ENCODE data around the gene LSM2. TPM values are rescaled to one million over a fixed set of nuclear protein-coding genes. Genes with fewer than 3 reads are reported as not detected.
A peak's percentile ranks its signal among the peaks of the same experiment; 100 is the strongest.
"Not testable (repeated sequence)": the region's sequence is repeated elsewhere in the genome, so short reads cannot be mapped to it uniquely, and the experiment has no call there.

LSM2 gene
- total RNA-seq, 2 experiments from 2014 or later = 12.6 to 13.7 TPM

DNA sequence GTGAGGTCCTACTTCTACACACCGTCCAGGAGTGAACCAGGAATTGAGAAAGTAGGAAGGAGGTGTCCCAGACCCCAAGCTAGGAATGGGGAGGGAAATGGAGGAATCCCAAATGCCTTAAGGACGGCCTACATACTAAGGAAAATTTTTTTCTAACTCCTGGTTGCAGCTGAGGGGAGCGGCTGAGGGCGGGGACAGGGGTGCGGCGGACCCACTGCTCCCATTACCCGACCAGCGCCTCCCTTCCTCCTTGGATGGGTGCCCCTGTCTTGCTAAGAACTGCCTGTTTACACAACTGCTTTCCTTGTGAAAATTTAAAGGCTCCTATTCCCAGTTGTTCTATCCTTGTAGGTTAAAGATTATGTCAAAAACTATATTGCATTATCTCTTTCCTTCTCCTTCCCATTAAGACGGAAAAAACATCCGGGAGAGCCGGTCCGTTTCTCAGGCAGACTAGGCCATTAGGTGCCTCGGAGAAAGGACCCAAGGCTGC is 20.1 kb upstream of the LSM2 start:
- no peak for TF ChIP-seq CTCF (IDR thresholded peaks at IDR 0.05)
- ChIA-PET CTCF (interaction anchor here (0.6 to 1.4 kb wide), 9 partner anchors 9 to 97 kb away, joined by 3 to 7 read pairs (median 4); partner anchors contain the start of genes DDAH2, MSH5 and VARS1), POLR2A (interaction anchor here (0.7 to 2.9 kb wide), 26 partner anchors 9 to 285 kb away, joined by 3 to 34 read pairs (median 6); partner anchors contain the start of genes ABHD16A, BAG6, C6orf47 and CLIC1)
- intact Hi-C loops (cut with DNase I, micrococcal nuclease) = loop anchor here in 1 of 2 experiments (2.0 kb wide), 1 partner anchor 32 kb away; the partner anchor contains the start of gene VARS1
- peak overlapping the region; percentile 96 for H3K4me3 Mint-ChIP-seq
- Histone ChIP-seq H3K36me3 (ENCODE audit: insufficient read depth, low read length) (peaks cover 2% of the 10 kb centered on the region), H3K27ac (ENCODE audit: low read depth in 1 of 2, low read length in 2 of 2) (peak overlapping the region; percentile 74 to 76), H3K9me3 (ENCODE audit: control insufficient read depth in 1 of 2, insufficient read depth in 1 of 2, low read length in 2 of 2) (no peaks in the 10 kb centered on the region), H3K4me3 (ENCODE audit: low read length) (peak overlapping the region; percentile 84), H3K27me3 (ENCODE audit: control insufficient read depth in 1 of 2, insufficient read depth in 2 of 2, low read length in 2 of 2) (no peaks in the 10 kb centered on the region), H3K4me1 (ENCODE audit: insufficient read depth, low read length) (peaks cover 46% of the 10 kb centered on the region)
- H3K4me1 Mint-ChIP-seq (ENCODE audit: low read depth) = peaks cover 50% of the 10 kb centered on the region
- H3K27ac Mint-ChIP-seq = peak overlapping the region; percentile 97
- no peaks in the 10 kb centered on the region for H3K9me3 Mint-ChIP-seq
- DNase-seq = peak in 5 of 14 experiments; percentile 32 to 54 (median 40)
- H3K27me3 Mint-ChIP-seq = no peaks in the 10 kb centered on the region
- ATAC-seq (ENCODE audit: poor library complexity) = peak; percentile 19
- H3K36me3 Mint-ChIP-seq (ENCODE audit: low read depth) = peaks cover 14% of the 10 kb centered on the region

- no peaks in the 10 kb centered on the region for H3K9me3 Mint-ChIP-seq
- POLR2A ChIA-PET = interaction anchor here (2.9 kb wide), 1 partner anchor 11 kb away, joined by 23 read pairs; the partner anchor contains the start of genes HSPA1A and HSPA1L
- peak overlapping the region; percentile 96 for H3K4me3 Mint-ChIP-seq
- Histone ChIP-seq H3K4me1 (ENCODE audit: insufficient read depth, low read length) (peaks cover 42% of the 10 kb centered on the region), H3K27ac (ENCODE audit: low read depth in 1 of 2, low read length in 2 of 2) (no peak overlapping the region), H3K27me3 (ENCODE audit: control insufficient read depth in 1 of 2, insufficient read depth in 2 of 2, low read length in 2 of 2) (no peaks in the 10 kb centered on the region), H3K9me3 (ENCODE audit: control insufficient read depth in 1 of 2, insufficient read depth in 1 of 2, low read length in 2 of 2) (no peaks in the 10 kb centered on the region), H3K36me3 (ENCODE audit: insufficient read depth, low read length) (no peaks in the 10 kb centered on the region), H3K4me3 (ENCODE audit: low read length) (no peak overlapping the region)
- DNase-seq = no peak
- H3K27me3 Mint-ChIP-seq = no peaks in the 10 kb centered on the region
- H3K4me1 Mint-ChIP-seq (ENCODE audit: low read depth) = peaks cover 54% of the 10 kb centered on the region
- H3K27ac Mint-ChIP-seq = peak overlapping the region; percentile 97
- TF ChIP-seq CTCF (IDR thresholded peaks at IDR 0.05) = no peak
- CTCF ChIA-PET = interaction anchor here (1.3 kb wide), 1 partner anchor 96 kb away, joined by 3 read pairs; no protein-coding TSS in a partner anchor
- H3K36me3 Mint-ChIP-seq (ENCODE audit: low read depth) = peaks cover 16% of the 10 kb centered on the region
- no peak for ATAC-seq (ENCODE audit: poor library complexity)
- intact Hi-C loops (cut with DNase I, micrococcal nuclease) = no loop called here
Measured at GRCh38 chr6:31825553-31825952, 18.8 kb upstream of the LSM2 start.

- H3K27me3 ChIP-seq (ENCODE audit: control insufficient read depth in 1 of 2, insufficient read depth in 2 of 2, low read length in 2 of 2); H3K9me3 ChIP-seq (ENCODE audit: control insufficient read depth in 1 of 2, insufficient read depth in 1 of 2, low read length in 2 of 2); H3K9me3 Mint-ChIP-seq; H3K27ac ChIP-seq (ENCODE audit: low read depth in 1 of 2, low read length in 2 of 2); H3K27me3 Mint-ChIP-seq; CTCF ChIA-PET; H3K36me3 ChIP-seq (ENCODE audit: insufficient read depth, low read length); DNase-seq; ATAC-seq (ENCODE audit: poor library complexity); H3K4me3 ChIP-seq (ENCODE audit: low read length): not testable (repeated sequence)
- H3K27ac Mint-ChIP-seq = peak overlapping the region; percentile 47
- H3K4me3 Mint-ChIP-seq = peak overlapping the region; percentile 58
- H3K4me1 ChIP-seq (ENCODE audit: insufficient read depth, low read length) = peaks cover 55% of the 10 kb centered on the region
- intact Hi-C loops (cut with DNase I, micrococcal nuclease) = loop anchor here in 1 of 2 experiments (2.0 kb wide), 1 partner anchor 17 kb away; the partner anchor contains the start of gene LSM2
- peaks cover 16% of the 10 kb centered on the region for H3K36me3 Mint-ChIP-seq (ENCODE audit: low read depth)
- peaks cover 50% of the 10 kb centered on the region for H3K4me1 Mint-ChIP-seq (ENCODE audit: low read depth)
- POLR2A ChIA-PET = interaction anchor here (2.6 to 2.7 kb wide), 2 partner anchors 10 to 17 kb away, joined by 8 to 17 read pairs; partner anchors contain the start of gene LSM2
Measured at GRCh38 chr6:31823592-31824196, 16.9 kb upstream of the LSM2 start.

Measured in CD4-positive, alpha-beta T cell (primary cell).